Subcutaneous adipose tissue (tissue), 4 donors: ENCODE results near the gene MAP3K3. TPM values are rescaled to one million over a fixed set of nuclear protein-coding genes. Genes with fewer than 3 reads are reported as not detected.

Source experiments
- total RNA-seq, 4 donors: library from RNA; depleted of rRNA; stranded (reverse); fragments of >200 nt; gene quantifications; one replicate each; pipeline ENCODE4 v1.1.0, GENCODE V29; 2016
- TF ChIP-seq, protein P1 (sequence below): fragments of 450-650 bp; IDR thresholded peaks from one replicate; pipeline ENCODE4 v1.5.1; 2016; ENCODE audit warnings: low read depth, mild to moderate bottlenecking, control low read depth, antibody characterized with exemption, moderate library complexity

MAP3K3 gene
- total RNA-seq, 4 donors from 2014 or later, result 37.7 to 80.8 (median 62.0) TPM

- TF ChIP-seq, protein P1, sequence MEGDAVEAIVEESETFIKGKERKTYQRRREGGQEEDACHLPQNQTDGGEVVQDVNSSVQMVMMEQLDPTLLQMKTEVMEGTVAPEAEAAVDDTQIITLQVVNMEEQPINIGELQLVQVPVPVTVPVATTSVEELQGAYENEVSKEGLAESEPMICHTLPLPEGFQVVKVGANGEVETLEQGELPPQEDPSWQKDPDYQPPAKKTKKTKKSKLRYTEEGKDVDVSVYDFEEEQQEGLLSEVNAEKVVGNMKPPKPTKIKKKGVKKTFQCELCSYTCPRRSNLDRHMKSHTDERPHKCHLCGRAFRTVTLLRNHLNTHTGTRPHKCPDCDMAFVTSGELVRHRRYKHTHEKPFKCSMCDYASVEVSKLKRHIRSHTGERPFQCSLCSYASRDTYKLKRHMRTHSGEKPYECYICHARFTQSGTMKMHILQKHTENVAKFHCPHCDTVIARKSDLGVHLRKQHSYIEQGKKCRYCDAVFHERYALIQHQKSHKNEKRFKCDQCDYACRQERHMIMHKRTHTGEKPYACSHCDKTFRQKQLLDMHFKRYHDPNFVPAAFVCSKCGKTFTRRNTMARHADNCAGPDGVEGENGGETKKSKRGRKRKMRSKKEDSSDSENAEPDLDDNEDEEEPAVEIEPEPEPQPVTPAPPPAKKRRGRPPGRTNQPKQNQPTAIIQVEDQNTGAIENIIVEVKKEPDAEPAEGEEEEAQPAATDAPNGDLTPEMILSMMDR, result no peak
Observed at GRCh38 chr17:63698381-63698885, 76.2 kb downstream of the MAP3K3 start.

DNA sequence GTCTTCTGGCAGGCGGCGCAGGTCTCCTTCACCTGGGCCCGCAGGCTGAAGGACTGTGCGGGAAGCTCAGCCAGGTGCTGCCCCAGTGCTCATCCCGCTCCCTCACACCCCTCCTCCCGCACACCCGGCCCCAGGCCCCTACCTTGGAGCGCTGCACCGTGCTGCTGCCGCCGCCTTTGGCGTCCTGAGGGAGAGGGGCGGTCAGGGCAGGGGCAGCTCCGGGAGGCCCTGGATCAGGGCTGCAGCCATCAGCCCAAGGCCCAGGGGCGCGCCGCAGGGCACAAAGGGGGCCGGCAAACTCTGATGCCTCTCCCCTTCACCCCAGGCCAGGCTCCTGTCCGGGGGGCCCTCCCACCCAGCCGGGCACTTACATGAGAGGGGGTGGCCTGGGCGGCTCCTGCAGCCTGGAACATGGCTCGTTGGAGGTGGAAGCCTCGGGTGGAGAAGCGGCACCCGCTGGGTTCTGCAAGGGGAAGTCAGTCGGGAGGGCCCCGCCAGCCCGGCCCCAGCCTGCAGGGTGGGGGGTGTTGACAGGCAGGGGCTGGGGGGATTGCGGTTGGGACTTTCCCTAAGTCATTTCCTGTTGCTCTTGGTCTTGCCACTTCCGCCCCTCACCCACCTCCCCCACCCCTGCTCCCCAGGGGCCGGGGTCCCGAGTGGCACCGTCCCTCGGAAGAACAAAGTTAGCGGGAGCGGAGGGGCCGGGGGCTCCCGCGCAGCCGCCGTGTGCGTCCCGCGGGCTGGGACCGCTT is 76.8 kb downstream of the MAP3K3 start:
- TF ChIP-seq, protein P1, result no peak

DNA sequence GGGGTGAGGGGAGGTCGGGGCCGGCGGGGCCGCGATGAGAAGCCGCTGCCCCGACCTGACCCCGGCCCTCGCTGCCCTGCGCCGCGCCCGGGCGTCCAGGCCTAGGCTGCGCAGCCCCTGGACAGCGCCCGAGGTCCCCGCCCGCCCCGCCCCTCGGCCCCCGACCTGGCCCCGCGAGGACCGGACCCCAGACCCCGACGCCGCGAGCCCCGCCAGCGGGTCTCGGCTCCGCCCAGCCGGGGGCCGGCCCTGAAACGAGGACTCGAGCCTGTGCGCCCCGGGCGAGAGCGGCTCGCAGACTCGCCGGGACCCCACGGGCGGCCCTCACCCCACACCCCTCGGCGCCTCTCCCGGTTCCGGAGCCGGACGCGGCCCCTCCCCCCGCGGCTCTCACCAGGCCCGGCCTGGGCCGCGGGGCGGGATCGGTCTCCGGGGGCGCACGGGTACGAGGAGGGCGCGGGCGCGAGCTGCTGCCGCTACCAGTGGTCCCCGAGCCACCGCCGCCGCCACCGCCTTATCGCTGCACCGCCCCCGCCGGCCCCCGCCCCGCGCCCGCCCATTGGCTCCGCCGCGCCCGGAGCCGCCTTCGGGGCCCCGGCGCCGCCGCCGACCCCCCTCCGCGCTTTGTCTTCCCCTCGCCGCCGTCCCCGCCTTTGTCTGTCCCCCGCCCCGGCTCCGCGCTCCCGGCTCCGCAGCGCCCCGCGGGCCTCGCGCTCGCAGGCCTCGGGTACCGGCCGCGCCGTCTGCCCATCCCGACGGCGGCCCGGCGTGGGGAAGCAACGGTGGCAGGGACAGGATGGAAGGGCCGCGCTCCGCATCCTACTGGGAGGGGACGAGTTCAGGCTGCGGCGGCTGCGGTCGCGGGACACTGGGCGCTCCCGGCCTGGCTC is 77.7 kb downstream of the MAP3K3 start, which contains the start of gene LIMD2:
TSS of gene LIMD2 (minus strand) at position 488 of the 890 bp plus-strand sequence. CDS start 827 bp downstream, outside the sequence.
- TF ChIP-seq, protein P1, result no peak

GRCh38 chr17:63700528-63701455 is 78.6 kb downstream of the MAP3K3 start:
- TF ChIP-seq, protein P1, result no peak

DNA sequence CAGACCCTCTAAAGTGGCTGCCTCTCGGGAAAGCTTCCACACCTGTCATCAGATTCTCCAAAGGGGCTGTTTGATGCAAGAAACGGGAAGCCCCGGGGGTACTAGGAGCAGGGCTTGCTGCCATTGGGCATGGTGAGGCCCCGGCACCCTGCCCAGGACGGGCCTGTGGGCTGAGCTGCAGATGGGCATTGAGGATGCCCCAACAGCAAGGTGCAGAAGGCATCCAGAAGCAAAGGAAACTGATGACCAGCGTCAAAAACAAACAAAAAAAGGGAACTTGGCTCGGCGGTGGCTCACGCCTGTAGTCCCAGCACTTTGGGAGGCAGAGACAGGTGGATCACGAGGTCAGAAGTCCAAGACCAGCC is 79.2 kb downstream of the MAP3K3 start:
- TF ChIP-seq, protein P1, result no peak

GRCh38 chr17:63701868-63702720 is 79.9 kb downstream of the MAP3K3 start:
- TF ChIP-seq, protein P1, result no peak
